ENCODE results near the gene PCCA.

DNA sequence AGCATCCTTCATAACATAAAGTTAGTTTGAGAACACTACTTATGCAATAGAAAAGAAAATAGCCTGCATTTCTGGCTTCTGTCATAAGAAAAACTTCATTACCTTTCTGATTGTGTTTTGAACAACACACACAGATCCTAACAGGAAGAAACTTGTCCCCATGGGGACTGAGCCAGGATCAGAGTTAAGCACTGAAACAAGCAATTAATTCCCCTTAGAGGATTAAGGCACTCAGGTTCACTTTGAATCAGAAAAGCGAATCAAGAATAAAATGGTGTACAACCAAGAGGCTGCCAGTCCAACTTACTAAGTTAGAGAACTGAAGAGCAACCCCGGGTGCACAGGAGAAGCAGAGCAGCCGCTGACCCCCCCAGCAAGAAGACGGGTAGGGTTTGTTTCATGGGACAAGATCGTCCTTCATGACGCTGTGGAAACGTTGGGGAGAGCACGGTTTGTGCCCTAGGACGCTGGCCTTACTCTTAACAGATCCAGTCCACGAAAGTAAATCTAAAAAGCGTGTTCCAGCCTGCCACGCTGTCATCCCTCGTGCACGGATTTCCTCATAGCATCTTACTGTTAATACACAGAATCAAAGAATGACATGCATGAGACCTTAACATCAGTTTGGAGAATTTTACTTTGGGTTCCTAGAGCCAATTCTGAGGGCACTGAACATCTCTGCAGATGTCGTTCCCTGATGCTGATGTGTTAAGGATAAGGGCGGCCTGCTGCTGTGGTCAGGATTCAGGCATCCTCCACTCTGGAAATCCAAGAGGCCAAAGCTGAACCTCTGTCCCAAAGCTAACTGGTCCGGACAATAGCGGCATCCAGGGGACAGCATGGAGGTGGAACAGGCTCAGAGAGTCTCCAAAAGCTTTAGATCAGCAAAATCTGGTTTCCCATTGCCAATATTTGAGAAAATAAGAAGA is 453.3 kb downstream of the PCCA start:
- TF ChIP-seq, protein P1, sequence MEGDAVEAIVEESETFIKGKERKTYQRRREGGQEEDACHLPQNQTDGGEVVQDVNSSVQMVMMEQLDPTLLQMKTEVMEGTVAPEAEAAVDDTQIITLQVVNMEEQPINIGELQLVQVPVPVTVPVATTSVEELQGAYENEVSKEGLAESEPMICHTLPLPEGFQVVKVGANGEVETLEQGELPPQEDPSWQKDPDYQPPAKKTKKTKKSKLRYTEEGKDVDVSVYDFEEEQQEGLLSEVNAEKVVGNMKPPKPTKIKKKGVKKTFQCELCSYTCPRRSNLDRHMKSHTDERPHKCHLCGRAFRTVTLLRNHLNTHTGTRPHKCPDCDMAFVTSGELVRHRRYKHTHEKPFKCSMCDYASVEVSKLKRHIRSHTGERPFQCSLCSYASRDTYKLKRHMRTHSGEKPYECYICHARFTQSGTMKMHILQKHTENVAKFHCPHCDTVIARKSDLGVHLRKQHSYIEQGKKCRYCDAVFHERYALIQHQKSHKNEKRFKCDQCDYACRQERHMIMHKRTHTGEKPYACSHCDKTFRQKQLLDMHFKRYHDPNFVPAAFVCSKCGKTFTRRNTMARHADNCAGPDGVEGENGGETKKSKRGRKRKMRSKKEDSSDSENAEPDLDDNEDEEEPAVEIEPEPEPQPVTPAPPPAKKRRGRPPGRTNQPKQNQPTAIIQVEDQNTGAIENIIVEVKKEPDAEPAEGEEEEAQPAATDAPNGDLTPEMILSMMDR (IDR thresholded peaks at IDR 0.05) = no peak
- TF ChIP-seq EP300 (IDR thresholded peaks at IDR 0.05) = no peak
- TF ChIP-seq POLR2A (IDR thresholded peaks at IDR 0.05) = no peak
- no peak for TF ChIP-seq POLR2AphosphoS5 (IDR thresholded peaks at IDR 0.05)
